Measurements from ENCODE around the gene LKAAEAR1.

- TF ChIP-seq CTCF (conservative IDR thresholded peaks at IDR 0.05; ENCODE audit: low read length) (no peak), EZH2phosphoT487 (IDR thresholded peaks at IDR 0.05; ENCODE audit: borderline replicate concordance, low read depth, low read length) (no peak)
These were observed 39.5 kb downstream of the LKAAEAR1 start for GRCh38 chr20:64044484-64045247.

Measured in OCI-LY7 (cell line).